Motor neuron (in vitro differentiated cells): ENCODE results near the gene VPS13D. TPM values are rescaled to one million over a fixed set of nuclear protein-coding genes. Genes with fewer than 3 reads are reported as not detected.
"Not testable (repeated sequence)": the region's sequence is repeated elsewhere in the genome, so short reads cannot be mapped to it uniquely, and the experiment has no call there.

Experiments used
- ATAC-seq, 8 experiments: fragments of 200-7000 bp; cut with Tn5 transposase; replicated peaks in 6 of 8; 2 replicates each; pipeline ENCODE4 v1.8.0; 2021; ENCODE audit warnings: mild to moderate bottlenecking in 8 of 8, moderate library complexity in 8 of 8
- H3K27ac ChIP-seq, 2 donors: fragments of 250-450 bp; sonication (Bioruptor Pico); 2 replicates each; pipeline ENCODE4 v1.9.0; 2021; ENCODE audit warnings: antibody characterized with exemption in 2 of 2, mild to moderate bottlenecking in 2 of 2, moderate library complexity in 1 of 2
- H3K4me1 ChIP-seq, 2 donors: fragments of 250-450 bp; sonication (Bioruptor Pico); replicated peaks in 1 of 2; 2 replicates each; pipeline ENCODE4 v1.6.1; 2021; ENCODE audit warnings: antibody characterized with exemption in 2 of 2, mild to moderate bottlenecking in 2 of 2, moderate library complexity in 1 of 2
- H3K4me3 ChIP-seq, 5 donors: fragments of 250-450 bp; sonication (Bioruptor Pico); 2 replicates each; pipeline ENCODE4 v1.9.0; 2021; ENCODE audit warnings: antibody characterized with exemption in 5 of 5, mild to moderate bottlenecking in 5 of 5, moderate library complexity in 4 of 5
- WGBS, 10 experiments: fragments of 450-650 bp; shearing (Covaris generic); methylation state at CpG; one replicate each; pipeline ENCODE4 v1.0.0; 2022; 5-methylcytosine and 5-hydroxymethylcytosine counted together
- in situ Hi-C, 9 experiments: fragments of 400-800 bp; cut with MboI; loops; one replicate each; pipeline ENCODE4 v1.15.0; 2021; ENCODE audit warnings: low sequenced_read_pairs in 9 of 9, low pct_unique_long_range_greater_than_20kb in 2 of 9; ENCODE audit not compliant: unreplicated experiment in 9 of 9
- total RNA-seq, 8 experiments: library from RNA; unstranded; fragments of 300-600 nt; gene quantifications; 2 replicates each; pipeline versions ENCODE4 v1.2.3 to v1.2.4, GENCODE V29; 2022

The VPS13D gene
- total RNA-seq, 8 experiments from 2014 or later, result 18.7 to 130 (median 34.7) TPM

GRCh38 chr1:12518931-12519692, 289.3 kb downstream of the VPS13D start:
- H3K27ac ChIP-seq, result no peak overlapping the region
- 6 to 78% (median 66%) methylated on average over 2 to 17 of the region's 21 CpGs; no CpG with 5 or more reads in 2 of the 10 experiments for WGBS, 10 experiments
- ATAC-seq, result peak in 6 of 8 experiments; percentile 55 to 92 (median 67)
- in situ Hi-C loops, result no loop called here
- H3K4me1 ChIP-seq, result peaks cover 0 to 6% of the 10 kb centered on the region in 2 donors
- no peak overlapping the region for H3K4me3 ChIP-seq

- ATAC-seq, result peak in 1 of 8 experiments; percentile 9
- no peak overlapping the region for H3K27ac ChIP-seq
- H3K4me1 ChIP-seq, result peaks cover 0 to 6% of the 10 kb centered on the region in 2 donors
- WGBS, 10 experiments, result 70 to 100% (median 93%) methylated on average over 3 to 11 of the region's 11 CpGs; no CpG with 5 or more reads in 3 of the 10 experiments
- in situ Hi-C loops, result no loop called here
- no peak overlapping the region for H3K4me3 ChIP-seq
Measured at GRCh38 chr1:12519693-12520364, 290.0 kb downstream of the VPS13D start.

GRCh38 chr1:12521096-12521495, 291.3 kb downstream of the VPS13D start:
- H3K4me3 ChIP-seq, result no peak overlapping the region
- no peak for ATAC-seq
- peaks cover 2 to 11% of the 10 kb centered on the region in 2 donors for H3K4me1 ChIP-seq
- in situ Hi-C loops, result no loop called here
- 10 to 100% (median 75%) methylated on average over 1 to 5 of the region's 5 CpGs; no CpG with 5 or more reads in 1 of the 10 experiments for WGBS, 10 experiments
- H3K27ac ChIP-seq, result no peak overlapping the region

GRCh38 chr1:12522780-12523179, 292.9 kb downstream of the VPS13D start:
- in situ Hi-C loops, H3K4me3 ChIP-seq, ATAC-seq, H3K27ac ChIP-seq: not testable (repeated sequence)
- H3K4me1 ChIP-seq, result peaks cover 2 to 11% of the 10 kb centered on the region in 2 donors
- WGBS, 10 experiments, result 93 to 100% (median 97%) methylated on average over 3 to 9 of the region's 9 CpGs; no CpG with 5 or more reads in 4 of the 10 experiments

GRCh38 chr1:12524266-12524665, 294.4 kb downstream of the VPS13D start:
- WGBS, 10 experiments, result 85 to 100% (median 100%) methylated on average over 1 to 2 of the region's 2 CpGs; no CpG with 5 or more reads in 2 of the 10 experiments
- no peak for ATAC-seq
- H3K27ac ChIP-seq, result no peak overlapping the region
- in situ Hi-C loops, result no loop called here
- peaks cover 2 to 4% of the 10 kb centered on the region in 2 donors for H3K4me1 ChIP-seq
- H3K4me3 ChIP-seq, result no peak overlapping the region

- WGBS, 10 experiments, result 81 to 100% (median 89%) methylated on average over 2 to 3 of the region's 13 CpGs; no CpG with 5 or more reads in 5 of the 10 experiments
- in situ Hi-C loops, result no loop called here
- H3K4me3 ChIP-seq, result no peak overlapping the region
- ATAC-seq, result peak in 1 of 8 experiments; percentile 28
- H3K27ac ChIP-seq, result no peak overlapping the region
- H3K4me1 ChIP-seq, result peaks cover 2 to 4% of the 10 kb centered on the region in 2 donors
Measured at GRCh38 chr1:12525311-12526181, 295.7 kb downstream of the VPS13D start.

- Histone ChIP-seq H3K27ac (no peak overlapping the region), H3K4me3 (no peak overlapping the region), H3K4me1 (peaks cover 2 to 4% of the 10 kb centered on the region in 2 donors)
- in situ Hi-C loops, result no loop called here
- WGBS, 10 experiments, result 68 to 100% (median 93%) methylated on average over 1 to 15 of the region's 16 CpGs; no CpG with 5 or more reads in 2 of the 10 experiments
- ATAC-seq, result no peak
Measured at GRCh38 chr1:12527564-12527963, 297.7 kb downstream of the VPS13D start.

GRCh38 chr1:12528021-12528852, 298.4 kb downstream of the VPS13D start:
- Histone ChIP-seq H3K27ac (no peak overlapping the region), H3K4me1 (peaks cover 2 to 4% of the 10 kb centered on the region in 2 donors), H3K4me3 (no peak overlapping the region)
- 20 to 100% (median 89%) methylated on average over 1 to 13 of the region's 24 CpGs; no CpG with 5 or more reads in 2 of the 10 experiments for WGBS, 10 experiments
- ATAC-seq, result peak in 4 of 8 experiments; percentile 23 to 45 (median 36)
- in situ Hi-C loops, result no loop called here

- WGBS, 10 experiments, result 78 to 100% (median 96%) methylated on average over 1 to 3 of the region's 3 CpGs
- in situ Hi-C loops, result no loop called here
- H3K4me3 ChIP-seq, result no peak overlapping the region
- peaks cover 2 to 4% of the 10 kb centered on the region in 2 donors for H3K4me1 ChIP-seq
- no peak overlapping the region for H3K27ac ChIP-seq
- no peak for ATAC-seq
Measured at GRCh38 chr1:12529640-12530174, 299.9 kb downstream of the VPS13D start.

- H3K27ac ChIP-seq, result no peak overlapping the region
- ATAC-seq, result no peak
- H3K4me3 ChIP-seq, result no peak overlapping the region
- in situ Hi-C loops, result no loop called here
- H3K4me1 ChIP-seq, result peaks cover 2% of the 10 kb centered on the region in 2 donors
- 63 to 96% (median 82%) methylated on average over 4 to 11 of the region's 11 CpGs for WGBS, 10 experiments
Measured at GRCh38 chr1:12530462-12531178, 300.8 kb downstream of the VPS13D start.

- no peak overlapping the region for H3K4me3 ChIP-seq
- WGBS, 10 experiments, result 100% methylated on average over 1 of the region's 1 CpG; no CpG with 5 or more reads in 5 of the 10 experiments
- no peak for ATAC-seq
- no peak overlapping the region for H3K27ac ChIP-seq
- in situ Hi-C loops, result no loop called here
- H3K4me1 ChIP-seq, result no peaks in the 10 kb centered on the region
Measured at GRCh38 chr1:12531179-12531499, 301.3 kb downstream of the VPS13D start.
